ENCODE data around the gene LILRB2.
A peak's percentile ranks its signal among the peaks of the same experiment; 100 is the strongest.
"Not testable (repeated sequence)": the region's sequence is repeated elsewhere in the genome, so short reads cannot be mapped to it uniquely, and the experiment has no call there.

The LILRB2 gene

GRCh38 chr19:54239491-54240371, 41.2 kb downstream of the LILRB2 start:
- not testable (repeated sequence) for DNase-seq

DNA sequence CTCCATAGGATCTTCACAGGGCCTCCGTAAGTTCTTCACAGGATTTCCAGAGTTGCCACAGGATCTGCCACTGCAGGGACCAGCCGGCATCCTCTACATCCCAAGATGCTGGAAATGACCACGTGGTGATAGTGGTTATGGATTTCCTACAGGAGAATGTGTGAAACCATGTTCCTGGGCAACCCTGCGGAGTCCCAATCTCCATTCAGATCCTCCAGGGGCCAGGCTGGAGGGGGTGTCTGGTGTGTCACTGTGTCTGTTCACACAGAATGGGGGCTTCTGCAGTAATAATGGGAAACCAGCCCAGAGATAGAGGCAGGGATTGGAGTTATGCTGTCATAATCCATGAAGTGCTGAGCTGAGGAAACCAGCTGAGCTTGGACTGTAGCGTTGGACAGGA, 47.0 kb downstream of the LILRB2 start:
- DNase-seq: no peak

- peak; percentile 88 for DNase-seq
Measured at GRCh38 chr19:54231077-54231931, 49.6 kb downstream of the LILRB2 start.

GRCh38 chr19:54230031-54230430, 50.9 kb downstream of the LILRB2 start:
- no peak for DNase-seq

DNA sequence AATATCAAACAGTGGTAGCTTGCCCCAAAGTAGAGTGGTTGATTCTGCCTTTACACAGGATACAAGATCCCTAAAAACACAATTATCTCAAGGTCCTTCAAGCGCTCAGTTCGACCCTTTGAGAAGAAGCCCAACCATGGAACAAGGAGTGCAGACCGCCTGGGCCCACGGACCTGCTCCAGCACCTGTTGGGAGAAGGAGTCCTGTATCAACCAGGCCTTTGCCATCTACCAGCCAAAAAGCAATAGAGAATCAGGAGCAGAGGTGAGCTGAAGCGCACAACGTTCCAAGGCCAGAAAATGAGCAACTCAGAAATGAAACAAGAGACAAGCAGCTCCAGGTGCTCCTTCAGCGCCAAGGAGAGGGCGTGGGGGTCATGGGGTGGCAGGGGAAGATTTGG, 51.8 kb downstream of the LILRB2 start:
- no peak for DNase-seq

- DNase-seq: not testable (repeated sequence)
Measured at GRCh38 chr19:54224619-54225018, 56.3 kb downstream of the LILRB2 start.

DNA sequence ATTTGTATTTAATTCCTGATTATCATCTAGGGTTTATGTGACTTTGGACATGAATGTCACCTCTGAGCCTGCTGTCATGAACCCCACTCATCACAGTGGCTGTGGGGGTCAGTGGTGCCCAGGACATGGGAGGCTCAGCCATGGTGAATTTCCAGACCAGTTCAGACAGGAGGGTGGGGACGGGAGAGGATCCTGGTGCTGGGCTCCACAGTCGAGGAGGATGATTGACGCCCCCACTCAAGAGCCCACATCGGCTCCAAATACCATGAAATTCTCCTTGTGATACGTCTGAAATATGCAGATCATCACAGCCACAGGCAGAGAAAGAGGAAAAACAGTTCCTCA, 57.0 kb downstream of the LILRB2 start:
- not testable (repeated sequence) for DNase-seq
